Coronary artery (tissue), 2 donors: ENCODE measurements around the gene FRAS1.

Experiments
- DNase-seq: peaks from one replicate; pipeline ENCODE4 v3.0.0-alpha.2; 2017; ENCODE audit warnings: low spot score
- H3K27ac ChIP-seq, 2 donors: fragments of 200-600 bp; sonication (generic); one replicate each; pipeline ENCODE4 v1.5.1; 2016 to 2019
- H3K4me3 ChIP-seq: fragments of 200-600 bp; sonication (generic); 2 replicates; pipeline ENCODE4 v1.5.1; 2016; ENCODE audit warnings: mild to moderate bottlenecking, moderate library complexity
- CTCF ChIP-seq: fragments of 200-600 bp; sonication (generic); IDR thresholded peaks from one replicate; pipeline ENCODE4 v1.5.1; 2019; ENCODE audit warnings: antibody characterized with exemption

The FRAS1 gene

GRCh38 chr4:78137532-78137931 lies 80.4 kb downstream of the FRAS1 start:
- Histone ChIP-seq H3K27ac (no peak overlapping the region), H3K4me3 (no peak overlapping the region)
- DNase-seq: no peak
- TF ChIP-seq CTCF: no peak

GRCh38 chr4:78138252-78138651 lies 81.1 kb downstream of the FRAS1 start:
- no peak for TF ChIP-seq CTCF
- no peak overlapping the region for H3K27ac ChIP-seq
- no peak for DNase-seq

GRCh38 chr4:78143634-78144033 lies 86.5 kb downstream of the FRAS1 start:
- H3K4me3 ChIP-seq: no peak overlapping the region
- DNase-seq: no peak
- H3K27ac ChIP-seq: no peak overlapping the region
- TF ChIP-seq CTCF: no peak

More at GRCh38 chr4:78138252-78138651, 81.1 kb downstream of the FRAS1 start:
- H3K4me3 ChIP-seq: no peak overlapping the region

GRCh38 chr4:78145008-78145407 lies 87.9 kb downstream of the FRAS1 start:
- no peak overlapping the region for H3K4me3 ChIP-seq
- TF ChIP-seq CTCF: no peak
- H3K27ac ChIP-seq: no peak overlapping the region
- no peak for DNase-seq

GRCh38 chr4:78145622-78146021 lies 88.5 kb downstream of the FRAS1 start:
- Histone ChIP-seq H3K4me3 (no peak overlapping the region), H3K27ac (no peak overlapping the region)
- no peak for TF ChIP-seq CTCF
- DNase-seq: no peak

GRCh38 chr4:78149751-78150542 lies 92.8 kb downstream of the FRAS1 start:
- no peak for DNase-seq
- Histone ChIP-seq H3K4me3 (no peak overlapping the region), H3K27ac (no peak overlapping the region)
- TF ChIP-seq CTCF: no peak

GRCh38 chr4:78150543-78150864 lies 93.4 kb downstream of the FRAS1 start:
- H3K27ac ChIP-seq: no peak overlapping the region
- H3K4me3 ChIP-seq: no peak overlapping the region
- no peak for DNase-seq
- TF ChIP-seq CTCF: no peak
